Spleen (tissue), 11 donors: ENCODE results near the gene ADD1. TPM values are rescaled to one million over a fixed set of nuclear protein-coding genes. Genes with fewer than 3 reads are reported as not detected.

Experiments used
- DNase-seq: peaks from one replicate; pipeline ENCODE4 v3.0.0-alpha.2; 2020
- H3K27ac ChIP-seq, 8 donors: fragments of 200-600 bp; sonication (generic) in 7 of 8; 1 replicate in 4 of 8; 2 replicates in 4 of 8; pipeline versions ENCODE4 v1.5.0 to v1.8.0; 2016 to 2021; ENCODE audit warnings: inconsistent platforms in 4 of 8, mild to moderate bottlenecking in 4 of 8, moderate library complexity in 1 of 8
- H3K27me3 ChIP-seq, 7 donors: fragments of 200-600 bp; sonication (generic) in 6 of 7; replicated peaks in 1 of 7; 1 replicate in 4 of 7; 2 replicates in 3 of 7; pipeline versions ENCODE4 v1.5.0 to v1.8.0; 2016 to 2021; ENCODE audit warnings: inconsistent platforms in 3 of 7, mild to moderate bottlenecking in 1 of 7
- H3K36me3 ChIP-seq, 6 donors: fragments of 200-600 bp; sonication (generic) in 5 of 6; 1 replicate in 4 of 6; 2 replicates in 2 of 6; pipeline versions ENCODE4 v1.5.0 to v1.8.0; 2016 to 2021; ENCODE audit warnings: inconsistent platforms in 2 of 6
- H3K4me1 ChIP-seq, 6 donors: fragments of 200-600 bp; sonication (generic) in 5 of 6; 1 replicate in 3 of 6; 2 replicates in 3 of 6; pipeline versions ENCODE4 v1.5.0 to v1.8.0; 2016 to 2021; ENCODE audit warnings: inconsistent platforms in 3 of 6
- H3K4me3 ChIP-seq, 8 donors: fragments of 200-600 bp; sonication (generic) in 7 of 8; 1 replicate in 4 of 8; 2 replicates in 4 of 8; pipeline versions ENCODE4 v1.5.0 to v1.8.0; 2016 to 2021; ENCODE audit warnings: inconsistent platforms in 4 of 8, mild to moderate bottlenecking in 4 of 8, moderate library complexity in 2 of 8
- H3K9me3 ChIP-seq, 8 donors: fragments of 200-600 bp; sonication (generic) in 7 of 8; 1 replicate in 4 of 8; 2 replicates in 4 of 8; pipeline versions ENCODE4 v1.5.0 to v1.8.0; 2016 to 2021; ENCODE audit warnings: inconsistent platforms in 4 of 8
- CTCF ChIP-seq, 11 experiments: fragments of 200-600 bp in 7 of 11; fragments of 450-650 bp in 4 of 11; sonication (generic) in 4 of 11; IDR thresholded peaks in 8 of 11; conservative IDR thresholded peaks in 3 of 11; 1 replicate in 7 of 11; 2 replicates in 4 of 11; pipeline versions ENCODE4 v1.4.0 to v1.8.0; 2016 to 2021; ENCODE audit warnings: antibody characterized with exemption in 11 of 11, inconsistent platforms in 4 of 11, mild to moderate bottlenecking in 1 of 11
- POLR2A ChIP-seq, 3 donors: fragments of 450-650 bp; IDR thresholded peaks; one replicate each; pipeline ENCODE4 v1.5.1; 2017; ENCODE audit warnings: antibody characterized with exemption in 3 of 3, mild to moderate bottlenecking in 1 of 3
- POLR2AphosphoS5 ChIP-seq, 3 donors: sonication (generic); formaldehyde crosslinking; IDR thresholded peaks; one replicate each; pipeline ENCODE4 v1.5.1; 2017; ENCODE audit warnings: antibody characterized with exemption in 3 of 3
- WGBS, 5 donors: extraction: QIAGEN DNeasy Blood & Tissue Kit in 3 of 5; methylation state at CpG; one replicate each; pipeline versions ENCODE4 v1.1.5 to v1.1.7; 2013 to 2018; 5-methylcytosine and 5-hydroxymethylcytosine counted together
- intact Hi-C: fragments of 100-400 bp; cut with DNase I; formaldehyde crosslinking; loops from one replicate; pipeline ENCODE4 v1.15.0; 2023; ENCODE audit warnings: low total_unique reads
- polyA plus RNA-seq, 3 donors: library from polyadenylated mRNA; stranded (reverse); fragments of 200-250 nt; gene quantifications; one replicate each; pipeline ENCODE4 v1.2.1, GENCODE V29; 2013
- total RNA-seq, 7 donors: library from RNA; depleted of rRNA in 3 of 7; stranded (reverse); fragments of >200 nt in 3 of 7; fragmentation: NEBNext Ultra II Directional in 4 of 7; extraction: Animal tissue kit (Norgen Biotek cat#: 25700) in 4 of 7; gene quantifications; one replicate each; pipeline versions ENCODE4 v1.1.0 to v1.2.1, GENCODE V29; 2016 to 2021
- donor health status: healthy with polysubstance abuse.
- donor health status: DM: no; HTN: no; CAD: no; lungs with moderate emphysema.
- donor health status: DM: no; HTN: no; CAD: no.
- donor health status: Bipolar disorder and iron deficiency.
- donor health status: healthy.
- donor health status: DM: no; HTN: no; CAD: no.
- donor health status: DM: yes; HTN: yes; CAD: no.

Gene ADD1
- total and polyA plus RNA-seq, 10 donors, result 175 to 348 (median 265) TPM

DNA sequence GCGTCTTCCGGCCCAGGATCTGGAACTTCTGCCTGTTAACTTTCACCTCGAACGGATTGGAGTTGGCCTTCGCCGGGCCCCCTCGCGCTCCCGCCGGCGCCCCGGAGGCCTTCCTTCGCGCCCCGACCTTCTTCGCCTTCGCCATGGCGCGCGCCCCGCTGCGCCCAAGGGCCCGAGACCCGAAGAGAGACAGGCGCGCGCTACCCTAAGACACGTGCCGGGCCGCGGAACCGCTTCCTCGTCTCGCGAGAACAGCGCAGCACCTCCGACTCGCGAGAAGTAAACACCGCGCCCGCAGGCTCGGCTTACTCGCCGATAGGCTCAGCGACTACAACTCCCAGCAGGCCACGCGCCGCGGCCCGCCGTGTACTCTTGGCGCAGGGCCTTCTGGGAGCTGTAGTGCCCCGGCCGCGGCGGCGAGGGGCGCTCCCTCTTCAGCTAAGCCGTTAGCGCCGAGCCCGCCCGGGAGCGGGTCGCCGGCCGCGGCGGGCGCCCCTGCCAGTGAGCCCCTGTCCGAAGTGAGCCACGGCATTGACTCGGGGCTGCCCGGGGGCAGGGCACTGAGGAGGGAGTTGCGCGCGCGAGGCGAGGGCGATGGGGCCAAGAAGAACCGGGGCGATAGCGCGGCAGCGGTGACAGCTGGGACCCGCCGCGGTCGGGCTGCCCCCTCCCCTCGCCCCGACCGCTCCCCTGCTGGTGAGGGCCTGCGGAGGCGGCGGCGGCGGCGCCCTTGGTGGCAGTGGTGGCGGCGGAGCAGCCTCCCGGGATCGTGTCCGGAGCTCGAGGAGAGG is 119.7 kb downstream of the ADD1 start, which contains the start of the genes GRK4 and NOP14:
TSS of gene GRK4 (plus strand) at position 397 of the 791 bp plus-strand sequence. CDS start 500 bp downstream, outside the sequence.
TSS of gene NOP14 (minus strand) at position 232 of the 791 bp plus-strand sequence. CDS start at position 145, 87 bp downstream.
- no peaks in the 10 kb centered on the region for H3K27me3 ChIP-seq
- peak in 1 of 3 donors; percentile 8 for TF ChIP-seq POLR2A (IDR thresholded peaks at IDR 0.05)
- TF ChIP-seq CTCF (IDR thresholded peaks at IDR 0.05 in 8 of 11, conservative IDR thresholded peaks at IDR 0.05 in 3 of 11), result peak in 8 of 11 experiments; percentile 24 to 67 (median 51)
- TF ChIP-seq POLR2AphosphoS5 (IDR thresholded peaks at IDR 0.05), result peak; percentile 93 to 96 (median 95)
- peaks cover 14 to 55% (median 40%) of the 10 kb centered on the region in 6 donors for H3K4me1 ChIP-seq
- peaks cover 0 to 11% (median 5%) of the 10 kb centered on the region in 6 donors for H3K36me3 ChIP-seq
- 0 to 2% (median 0%) methylated on average over 8 to 105 of the region's 105 CpGs for WGBS, 5 donors
- H3K27ac ChIP-seq, result peak within 1 kb of the TSS; percentile 80 to 93 (median 90)
- intact Hi-C loops, result no loop called here
- H3K9me3 ChIP-seq, result no peaks in the 10 kb centered on the region
- DNase-seq, result peak; percentile 100
- H3K4me3 ChIP-seq, result peak within 1 kb of the TSS; percentile 83 to 100 (median 92)

- no peak for DNase-seq
- Histone ChIP-seq H3K27me3 (no peaks in the 10 kb centered on the region), H3K27ac (peak overlapping the region in 7 of 8 donors; percentile 85 to 93 (median 91)), H3K9me3 (no peaks in the 10 kb centered on the region), H3K4me1 (peaks cover 12 to 48% (median 38%) of the 10 kb centered on the region in 6 donors), H3K4me3 (peak overlapping the region; percentile 83 to 100 (median 92)), H3K36me3 (peaks cover 0 to 4% (median 0%) of the 10 kb centered on the region in 6 donors)
- TF ChIP-seq POLR2A (IDR thresholded peaks at IDR 0.05), result no peak
- TF ChIP-seq CTCF (IDR thresholded peaks at IDR 0.05 in 8 of 11, conservative IDR thresholded peaks at IDR 0.05 in 3 of 11), result no peak
- TF ChIP-seq POLR2AphosphoS5 (IDR thresholded peaks at IDR 0.05), result no peak
- intact Hi-C loops, result no loop called here
- 0 to 3% (median 1%) methylated on average over 11 to 38 of the region's 38 CpGs for WGBS, 5 donors
Observed at GRCh38 chr4:2963966-2964471, 120.4 kb downstream of the ADD1 start.

GRCh38 chr4:2964706-2965258 is 121.1 kb downstream of the ADD1 start:
- 49 to 58% (median 56%) methylated on average over 5 of the region's 5 CpGs for WGBS, 5 donors
- intact Hi-C loops, result no loop called here

More at GRCh38 chr4:2964706-2965258, 121.1 kb downstream of the ADD1 start:
- Histone ChIP-seq H3K27me3 (no peaks in the 10 kb centered on the region), H3K9me3 (no peaks in the 10 kb centered on the region), H3K36me3 (peaks cover 0 to 3% (median 0%) of the 10 kb centered on the region in 6 donors), H3K27ac (no peak overlapping the region), H3K4me1 (peaks cover 12 to 43% (median 35%) of the 10 kb centered on the region in 6 donors), H3K4me3 (peak overlapping the region in 4 of 8 donors; percentile 83 to 98 (median 88))
- TF ChIP-seq POLR2A (IDR thresholded peaks at IDR 0.05) (no peak), CTCF (IDR thresholded peaks at IDR 0.05 in 8 of 11, conservative IDR thresholded peaks at IDR 0.05 in 3 of 11) (no peak), POLR2AphosphoS5 (IDR thresholded peaks at IDR 0.05) (no peak)
- no peak for DNase-seq
